Measurements from ENCODE around the gene EPB41L4B. TPM values are rescaled to one million over a fixed set of nuclear protein-coding genes. Genes with fewer than 3 reads are reported as not detected.

The EPB41L4B gene
- total and polyA plus RNA-seq, 2 of the 4 experiments (the other 2 are of a cell fraction), result 0.36 to 0.54 TPM

DNA sequence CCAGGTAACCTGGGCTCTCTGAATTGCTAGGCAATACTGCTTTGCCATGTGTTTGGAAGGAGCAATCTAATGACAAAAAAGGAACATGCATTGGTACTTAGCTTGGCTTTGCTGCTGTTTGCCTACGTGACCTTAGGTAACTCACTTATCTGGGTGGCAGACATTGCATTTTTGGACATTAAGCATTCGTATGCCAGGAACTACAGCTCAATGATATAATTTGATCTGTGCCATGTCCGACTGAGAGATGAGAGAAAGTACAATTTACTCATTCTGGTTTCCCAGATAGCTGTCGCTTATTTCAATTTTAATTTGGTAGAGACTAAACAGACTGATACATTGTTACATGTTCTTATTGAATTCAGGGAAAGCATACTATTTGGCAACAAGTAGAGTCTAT is 90.6 kb downstream of the EPB41L4B start:
- Histone ChIP-seq H3K56ac (ENCODE audit: extremely low read depth, insufficient read depth, low read length) (no peak overlapping the region), H2BK20ac (ENCODE audit: low read depth, low read length) (no peak overlapping the region), H3K4me3 (ENCODE audit: insufficient read depth, low read depth, low read length) (no peak overlapping the region), H3K4me2 (ENCODE audit: low read depth, low read length) (no peak overlapping the region), H3K27me3 (ENCODE audit: control insufficient read depth, insufficient read depth, low read length) (peaks cover 24% of the 10 kb centered on the region), H4K20me1 (ENCODE audit: insufficient read depth, low read length) (no peaks in the 10 kb centered on the region), H4K8ac (ENCODE audit: low read depth in 2 of 2, low read length in 2 of 2) (no peak overlapping the region), H2AK5ac (ENCODE audit: low read depth, low read length) (no peak overlapping the region), H3K9me1 (ENCODE audit: insufficient read depth, low read length) (no peaks in the 10 kb centered on the region), H2AK9ac (replicated peaks; ENCODE audit: low read depth, low read length, poor library complexity) (no peak overlapping the region), H3K4me1 (ENCODE audit: control insufficient read depth, insufficient read depth, low read length) (no peaks in the 10 kb centered on the region), H3K14ac (replicated peaks; ENCODE audit: low read depth, low read length) (no peak overlapping the region), H3K18ac (ENCODE audit: low read depth, low read length) (no peak overlapping the region), H3K23ac (ENCODE audit: low read depth, low read length) (no peak overlapping the region), H2BK15ac (ENCODE audit: low read depth, low read length) (no peak overlapping the region), H2AFZ (replicated peaks; ENCODE audit: low read length, poor library complexity) (no peak overlapping the region), H2BK120ac (ENCODE audit: low read depth, low read length) (no peak overlapping the region), H3K9ac (ENCODE audit: low read depth, low read length) (no peak overlapping the region), H4K5ac (ENCODE audit: low read depth, low read length) (no peak overlapping the region), H3K79me1 (ENCODE audit: low read depth in 1 of 2, low read length in 2 of 2) (no peaks in the 10 kb centered on the region), H3K27ac (ENCODE audit: insufficient read depth, low read length) (no peak overlapping the region), H4K91ac (ENCODE audit: insufficient read depth, low read depth, low read length) (no peak overlapping the region), H3K4ac (ENCODE audit: low read depth, low read length) (no peak overlapping the region), H2BK5ac (ENCODE audit: low read depth, low read length, poor library complexity, severe bottlenecking) (no peak overlapping the region), H3K36me3 (ENCODE audit: control insufficient read depth, insufficient read depth, low read length) (no peaks in the 10 kb centered on the region), H3K9me3 (ENCODE audit: control insufficient read depth, insufficient read depth, low read length) (no peaks in the 10 kb centered on the region)
- no TSS peak for BruUV-seq (replicated peaks)
- ChIA-PET POLR2A (ENCODE audit: unreplicated experiment) (no interaction called here), CTCF (interaction anchor here (0.5 to 1.3 kb wide), 2 partner anchors 15 to 91 kb away, joined by 3 to 4 read pairs; no protein-coding TSS in a partner anchor)
- WGBS, 2 experiments (ENCODE audit: extremely low coverage in 2 of 2, insufficient read length in 1 of 2), result no CpG with 5 or more reads among the region's 4 CpGs
- DNase-seq (no peak), ATAC-seq (ENCODE audit: low read depth) (no peak)
- intact Hi-C loops (cut with micrococcal nuclease), result no loop called here
- no peak for TF ChIP-seq RCOR1 (IDR thresholded peaks at IDR 0.05; ENCODE audit: insufficient replicate concordance, low read length)
- TF ChIP-seq POLR2A (IDR thresholded peaks at IDR 0.05; ENCODE audit: low read depth, low read length), result no peak
- no peak for TF ChIP-seq MAFK (IDR thresholded peaks at IDR 0.05; ENCODE audit: low read depth, low read length)
- TF ChIP-seq FOS (IDR thresholded peaks at IDR 0.05; ENCODE audit: low read depth, low read length), result no peak
- TF ChIP-seq, protein P1, sequence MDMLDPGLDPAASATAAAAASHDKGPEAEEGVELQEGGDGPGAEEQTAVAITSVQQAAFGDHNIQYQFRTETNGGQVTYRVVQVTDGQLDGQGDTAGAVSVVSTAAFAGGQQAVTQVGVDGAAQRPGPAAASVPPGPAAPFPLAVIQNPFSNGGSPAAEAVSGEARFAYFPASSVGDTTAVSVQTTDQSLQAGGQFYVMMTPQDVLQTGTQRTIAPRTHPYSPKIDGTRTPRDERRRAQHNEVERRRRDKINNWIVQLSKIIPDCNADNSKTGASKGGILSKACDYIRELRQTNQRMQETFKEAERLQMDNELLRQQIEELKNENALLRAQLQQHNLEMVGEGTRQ (IDR thresholded peaks at IDR 0.05; ENCODE audit: low read depth, low read length), result no peak
- TF ChIP-seq CHD1 (IDR thresholded peaks at IDR 0.05; ENCODE audit: low read depth, low read length), result no peak
- no peak for TF ChIP-seq MAZ (IDR thresholded peaks at IDR 0.05; ENCODE audit: borderline replicate concordance, low read depth, low read length)
- TF ChIP-seq NFE2L2 (IDR thresholded peaks at IDR 0.05; ENCODE audit: low read depth, low read length), result no peak
- TF ChIP-seq CEBPB (IDR thresholded peaks at IDR 0.05; ENCODE audit: low read depth, low read length), result no peak
- TF ChIP-seq RFX5 (IDR thresholded peaks at IDR 0.05; ENCODE audit: low read depth, low read length), result no peak
- TF ChIP-seq, protein P2, sequence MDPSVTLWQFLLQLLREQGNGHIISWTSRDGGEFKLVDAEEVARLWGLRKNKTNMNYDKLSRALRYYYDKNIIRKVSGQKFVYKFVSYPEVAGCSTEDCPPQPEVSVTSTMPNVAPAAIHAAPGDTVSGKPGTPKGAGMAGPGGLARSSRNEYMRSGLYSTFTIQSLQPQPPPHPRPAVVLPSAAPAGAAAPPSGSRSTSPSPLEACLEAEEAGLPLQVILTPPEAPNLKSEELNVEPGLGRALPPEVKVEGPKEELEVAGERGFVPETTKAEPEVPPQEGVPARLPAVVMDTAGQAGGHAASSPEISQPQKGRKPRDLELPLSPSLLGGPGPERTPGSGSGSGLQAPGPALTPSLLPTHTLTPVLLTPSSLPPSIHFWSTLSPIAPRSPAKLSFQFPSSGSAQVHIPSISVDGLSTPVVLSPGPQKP (IDR thresholded peaks at IDR 0.05; ENCODE audit: borderline replicate concordance, low read depth, low read length), result no peak
- TF ChIP-seq RAD21 (IDR thresholded peaks at IDR 0.05; ENCODE audit: low read length), result no peak
- TF ChIP-seq BHLHE40 (IDR thresholded peaks at IDR 0.05; ENCODE audit: low read depth, low read length), result no peak
- TF ChIP-seq MXI1 (IDR thresholded peaks at IDR 0.05; ENCODE audit: borderline replicate concordance, low read depth, low read length), result no peak
- TF ChIP-seq SMC3 (IDR thresholded peaks at IDR 0.05; ENCODE audit: low read depth, low read length), result no peak
- in situ Hi-C loops (cut with MboI; ENCODE audit: low sequenced_read_pairs), result no loop called here
- dilution Hi-C loops (cut with HindIII; ENCODE audit: low sequenced_read_pairs, unreplicated experiment), result no loop called here

Data from IMR-90 (cell line).